HG02678 (cell line): Measurements from ENCODE around the gene ASGR1.
A peak's percentile ranks its signal among the peaks of the same experiment; 100 is the strongest.
"Not testable (repeated sequence)": the region's sequence is repeated elsewhere in the genome, so short reads cannot be mapped to it uniquely, and the experiment has no call there.

ENCODE experiments used
- ATAC-seq: cut with Tn5 transposase; IDR thresholded peaks from one replicate; pipeline ENCODE4 v1.9.1; 2021; ENCODE audit warnings: mild to moderate bottlenecking, moderate library complexity; ENCODE audit not compliant: unreplicated experiment

Gene ASGR1

DNA sequence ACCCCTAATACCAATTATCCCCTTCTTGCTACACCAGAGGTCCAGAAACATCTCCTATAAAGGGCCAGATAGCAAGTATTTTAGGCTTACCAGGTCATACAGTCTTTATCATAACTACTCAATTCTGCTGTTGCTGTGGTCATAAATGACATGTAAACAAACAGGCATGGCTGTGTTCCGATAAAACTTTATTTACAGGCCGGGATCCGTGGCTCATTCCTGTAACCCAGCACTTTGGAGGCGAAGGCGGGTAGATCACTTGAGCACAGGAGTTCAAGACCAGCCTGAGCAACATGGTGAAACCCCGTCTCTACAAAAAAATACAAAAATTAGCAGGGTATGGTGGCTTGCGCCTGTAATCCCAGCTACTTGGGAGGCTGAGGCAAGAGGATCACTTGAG lies 12.3 kb downstream of the ASGR1 start:
- no peak for ATAC-seq

DNA sequence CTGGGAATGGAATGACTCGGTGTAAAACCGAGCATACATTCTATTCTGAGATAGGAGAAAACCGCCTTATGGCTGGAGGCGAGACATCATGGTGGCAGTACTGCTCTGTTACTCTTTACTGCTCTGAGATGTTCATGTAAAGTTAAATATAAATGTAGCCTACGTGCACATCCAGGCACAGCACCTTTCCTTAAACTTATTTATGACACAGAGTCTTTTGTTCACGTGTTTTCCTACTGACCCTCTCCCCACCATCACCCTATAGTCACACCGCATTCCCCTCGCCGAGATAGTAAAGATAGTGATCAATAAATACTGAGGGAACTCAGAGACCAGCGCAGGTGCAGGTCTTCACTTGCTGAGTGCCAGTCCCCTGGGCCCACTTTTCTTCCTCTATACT lies 19.6 kb downstream of the ASGR1 start:
- not testable (repeated sequence) for ATAC-seq

GRCh38 chr17:7158424-7158823 lies 20.7 kb downstream of the ASGR1 start:
- ATAC-seq, result not testable (repeated sequence)

DNA sequence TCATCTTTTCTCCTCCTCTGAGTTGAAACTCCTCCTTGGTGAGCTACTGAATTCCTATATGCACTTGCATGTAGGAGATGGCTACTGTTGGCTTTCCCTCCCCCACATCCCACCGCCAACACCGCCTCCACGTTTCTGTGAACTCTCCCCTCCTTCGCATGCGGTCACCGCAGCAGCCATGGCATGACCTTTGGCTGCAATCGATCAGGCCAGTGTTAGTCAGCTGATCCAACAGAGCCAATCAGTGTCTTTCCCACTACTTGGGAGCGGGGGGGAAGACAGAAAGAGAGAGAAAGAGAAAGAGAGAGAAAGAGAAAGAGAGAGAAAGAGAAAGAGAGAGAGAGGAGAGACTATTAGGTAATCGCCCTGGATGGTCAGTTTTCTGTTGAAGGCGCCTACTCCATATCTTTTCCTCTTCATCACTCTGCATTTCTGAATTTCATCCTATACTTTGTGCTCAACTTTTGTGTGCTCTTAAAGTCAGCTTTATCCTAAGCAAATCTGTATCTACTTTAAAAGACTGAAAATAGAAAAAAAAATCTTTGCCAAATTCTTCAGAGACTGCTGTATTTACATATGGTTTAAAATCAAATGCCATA lies 22.7 kb downstream of the ASGR1 start:
- no peak for ATAC-seq

DNA sequence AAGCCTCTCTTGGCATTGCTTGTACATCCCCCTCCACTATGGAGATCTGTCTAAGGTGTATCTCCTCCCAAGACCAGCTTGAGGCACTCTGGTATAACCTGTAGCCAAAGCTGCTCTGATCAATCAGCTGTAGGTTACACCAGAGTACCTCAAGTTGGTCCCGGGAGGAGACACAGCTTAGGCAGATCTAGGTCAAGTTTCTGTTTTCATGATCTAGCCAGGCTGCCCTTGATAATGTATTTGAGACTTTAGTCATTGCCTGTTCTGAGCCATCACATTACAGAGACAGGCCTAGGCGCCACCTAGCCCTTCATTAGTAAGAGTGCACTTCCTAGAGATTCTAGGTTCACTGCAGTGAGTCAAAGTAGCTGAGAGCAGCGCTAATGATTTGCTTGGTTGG lies 31.4 kb downstream of the ASGR1 start:
- no peak for ATAC-seq

GRCh38 chr17:7146115-7146514 lies 33.1 kb downstream of the ASGR1 start:
- no peak for ATAC-seq

DNA sequence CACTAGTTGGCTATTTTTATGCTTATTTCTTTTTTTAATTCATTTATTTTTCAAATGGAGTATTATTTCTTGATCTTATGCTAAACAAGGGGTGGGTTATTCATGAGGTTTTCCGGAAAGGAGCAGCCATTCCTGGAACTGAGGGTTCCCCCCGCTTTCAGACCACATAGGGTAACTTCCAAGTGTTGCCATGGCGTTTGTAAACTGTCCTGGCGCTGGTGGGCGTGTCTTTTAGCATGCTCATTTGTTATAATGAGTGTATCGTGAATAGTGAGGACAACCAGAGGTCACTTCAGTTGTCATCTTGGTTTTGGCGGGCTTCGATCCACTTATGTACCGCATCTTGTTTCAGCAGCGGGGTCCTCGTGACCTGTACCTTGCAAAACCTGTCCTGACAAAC lies 35.0 kb downstream of the ASGR1 start:
- no peak for ATAC-seq

- ATAC-seq, result no peak
Observed at GRCh38 chr17:7141824-7142223, 37.3 kb downstream of the ASGR1 start.

DNA sequence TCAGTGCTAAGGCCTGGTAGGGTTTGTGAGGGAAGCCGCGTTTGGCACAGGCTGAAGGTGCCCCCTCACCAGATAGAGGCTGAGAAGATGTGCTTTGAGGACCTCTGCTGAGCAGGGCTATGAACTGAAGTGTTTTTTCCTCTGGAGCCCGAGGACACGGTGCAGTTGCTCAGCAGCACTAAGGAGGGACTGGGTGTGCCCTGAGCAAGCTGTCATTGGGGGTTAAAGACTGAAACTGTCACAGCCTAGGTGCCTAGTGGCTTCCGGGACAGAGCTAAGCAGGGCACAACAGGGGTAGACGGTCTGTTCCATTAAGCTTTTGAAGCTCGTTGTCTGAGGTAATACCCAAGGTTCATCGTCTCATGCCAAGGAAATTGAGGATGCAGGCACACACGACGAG lies 39.8 kb downstream of the ASGR1 start:
- no peak for ATAC-seq

DNA sequence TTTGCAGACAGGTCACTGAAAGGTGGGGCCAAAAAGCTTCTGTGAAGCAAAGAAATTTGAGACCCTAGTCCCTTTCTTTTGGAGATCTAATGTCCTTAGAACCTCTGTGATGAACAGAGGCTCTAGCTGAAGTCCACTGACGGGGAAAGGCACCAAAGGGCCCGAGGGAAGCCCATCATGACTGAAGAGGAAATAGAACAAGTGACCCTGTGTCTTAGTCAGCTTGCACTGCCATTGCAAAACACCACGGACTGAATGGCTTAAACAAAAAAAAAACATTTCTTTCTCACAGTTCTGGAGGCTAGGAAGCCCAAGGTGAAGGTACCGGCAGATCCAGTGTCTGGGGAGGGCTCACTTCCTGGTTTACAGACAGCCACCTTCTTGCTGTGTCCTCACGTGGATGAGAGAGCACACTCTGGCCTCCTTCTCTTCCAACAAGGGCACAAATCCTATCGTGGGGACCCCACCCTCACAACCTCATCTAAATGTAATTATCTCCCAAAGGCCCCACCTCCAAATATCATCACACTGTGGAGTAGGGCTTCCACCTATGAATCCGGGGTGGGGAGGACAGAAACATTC lies 40.3 kb downstream of the ASGR1 start:
- no peak for ATAC-seq

- no peak for ATAC-seq
Observed at GRCh38 chr17:7137171-7137943, 41.8 kb downstream of the ASGR1 start.

GRCh38 chr17:7136266-7136877 lies 42.8 kb downstream of the ASGR1 start:
- no peak for ATAC-seq

DNA sequence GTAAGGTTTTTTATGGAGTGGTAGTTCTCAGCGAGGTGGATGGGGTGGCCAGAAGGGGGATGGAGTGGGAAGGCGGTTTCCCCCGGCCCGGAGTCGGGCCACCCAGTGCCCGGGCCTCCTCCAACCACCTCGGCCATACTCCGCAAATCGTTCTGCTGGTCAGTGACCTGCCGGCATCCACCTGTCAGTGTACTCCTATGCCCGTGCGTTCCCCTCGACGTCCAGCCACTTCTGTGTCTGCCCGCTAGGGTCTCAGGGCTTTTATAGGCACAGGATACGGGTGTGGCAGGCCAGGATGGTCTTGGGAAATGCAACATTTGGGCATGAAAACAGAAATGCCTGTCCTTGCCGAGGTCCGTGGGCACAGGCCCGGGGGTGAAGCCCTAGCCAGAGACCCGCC lies 45.3 kb downstream of the ASGR1 start:
- no peak for ATAC-seq

- no peak for ATAC-seq
Observed at GRCh38 chr17:7133424-7133823, 45.7 kb downstream of the ASGR1 start.

DNA sequence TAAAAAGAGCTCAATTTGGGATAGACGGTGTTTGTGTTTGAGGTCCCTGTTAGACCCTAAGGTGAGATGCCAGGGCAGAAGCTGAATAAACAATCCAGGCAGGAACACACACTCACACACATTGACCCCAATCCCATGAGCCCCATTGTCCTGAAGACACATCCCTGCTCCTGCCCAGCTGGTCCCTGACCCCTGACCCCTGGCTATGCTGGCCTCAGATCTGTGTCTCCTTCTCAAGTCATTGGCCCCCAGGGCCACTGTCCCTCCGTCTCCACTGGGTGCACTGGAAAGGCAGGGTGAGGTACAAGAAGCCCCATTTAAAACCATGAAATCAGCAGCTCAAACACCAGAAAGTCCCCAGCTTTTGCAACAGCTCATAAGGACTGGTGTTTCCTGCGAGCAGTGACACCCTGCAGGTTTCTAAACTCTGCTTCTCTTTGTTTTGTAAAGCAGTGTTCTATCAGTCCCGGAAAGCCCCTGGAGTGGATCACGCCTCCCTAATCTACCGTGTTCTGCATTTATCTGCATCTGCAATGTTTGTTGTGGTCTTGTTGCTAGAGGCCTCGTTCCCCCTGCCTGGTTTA lies 46.6 kb downstream of the ASGR1 start:
- ATAC-seq, result peak; percentile 71

DNA sequence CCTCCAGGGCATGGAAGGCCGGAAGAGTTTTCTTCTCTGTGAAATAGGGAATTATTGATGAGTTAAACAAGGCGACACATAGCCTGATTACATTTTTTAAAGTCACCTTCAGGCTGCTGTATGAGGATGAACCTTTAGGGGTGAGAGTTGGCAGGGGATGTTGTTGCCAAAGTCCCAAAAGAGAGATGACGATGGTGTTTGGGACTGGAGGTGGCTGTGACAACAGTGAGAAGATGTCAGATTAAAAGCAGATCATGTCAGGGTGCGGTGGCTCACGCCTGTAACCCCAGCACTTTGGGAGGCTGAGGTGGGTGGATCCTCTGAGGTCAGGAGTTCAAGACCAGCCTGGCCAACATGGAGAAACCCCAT lies 47.8 kb downstream of the ASGR1 start:
- no peak for ATAC-seq

GRCh38 chr17:7130621-7131422 lies 48.3 kb downstream of the ASGR1 start:
- ATAC-seq, result no peak

GRCh38 chr17:7129311-7129710 lies 49.9 kb downstream of the ASGR1 start:
- no peak for ATAC-seq

DNA sequence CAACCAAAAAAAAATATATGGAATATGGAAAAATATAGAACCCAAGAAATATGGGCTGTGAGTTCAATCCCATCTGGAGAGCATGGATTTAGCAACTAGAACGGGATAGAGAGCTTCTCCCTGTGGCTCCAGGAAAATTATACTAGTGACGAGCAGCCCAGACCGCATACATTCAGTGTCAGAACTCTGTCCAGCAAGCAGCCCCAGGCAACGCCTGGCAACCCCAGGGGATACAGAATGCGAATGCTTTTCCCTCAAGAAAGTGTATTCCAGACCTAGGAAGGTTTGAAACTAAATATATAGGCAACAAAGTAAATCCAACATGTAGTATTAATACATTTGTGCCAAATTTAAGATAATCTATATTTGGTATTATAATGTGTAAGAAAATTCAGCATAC lies 51.0 kb downstream of the ASGR1 start:
- no peak for ATAC-seq

GRCh38 chr17:7127501-7127900 lies 51.7 kb downstream of the ASGR1 start:
- ATAC-seq, result not testable (repeated sequence)

DNA sequence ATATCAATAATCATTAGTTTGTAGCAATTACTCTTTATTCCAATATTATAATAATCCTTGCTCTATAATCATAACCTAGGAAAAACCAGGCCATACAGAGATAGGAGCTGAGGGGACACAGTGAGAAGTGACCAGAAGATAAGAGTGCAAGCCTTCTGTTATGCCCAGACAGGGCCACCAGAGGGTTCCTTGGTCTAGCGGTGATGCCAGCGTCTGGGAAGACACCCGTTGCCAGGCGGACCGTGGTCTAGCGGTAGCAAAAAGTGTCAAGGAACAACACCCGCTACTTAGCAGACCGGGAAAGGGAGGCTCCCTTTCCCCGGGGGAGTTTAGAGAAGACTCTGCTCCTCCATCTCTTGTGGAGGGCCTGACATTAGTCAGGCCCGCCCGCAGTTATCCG lies 52.8 kb downstream of the ASGR1 start:
- ATAC-seq, result not testable (repeated sequence)
